GM21737 (cell line): Measurements from ENCODE around the gene CLSTN1.
"Not testable (repeated sequence)": the region's sequence is repeated elsewhere in the genome, so short reads cannot be mapped to it uniquely, and the experiment has no call there.

ENCODE experiments used
- ATAC-seq: cut with Tn5 transposase; IDR thresholded peaks from one replicate; pipeline ENCODE4 v1.9.1; 2021; ENCODE audit warnings: mild to moderate bottlenecking, moderate library complexity; ENCODE audit not compliant: unreplicated experiment

The CLSTN1 gene

GRCh38 chr1:9717193-9718005 is 106.4 kb downstream of the CLSTN1 start:
- ATAC-seq = peak; percentile 54

GRCh38 chr1:9716404-9717192 is 107.2 kb downstream of the CLSTN1 start:
- no peak for ATAC-seq

- no peak for ATAC-seq
Measured at GRCh38 chr1:9715536-9716226, 108.1 kb downstream of the CLSTN1 start.

GRCh38 chr1:9714257-9714718 is 109.5 kb downstream of the CLSTN1 start:
- no peak for ATAC-seq

GRCh38 chr1:9712767-9713166 is 111.0 kb downstream of the CLSTN1 start:
- not testable (repeated sequence) for ATAC-seq

GRCh38 chr1:9711466-9712020 is 112.2 kb downstream of the CLSTN1 start:
- ATAC-seq = no peak

- no peak for ATAC-seq
Measured at GRCh38 chr1:9710037-9710436, 113.7 kb downstream of the CLSTN1 start.

- no peak for ATAC-seq
Measured at GRCh38 chr1:9706178-9706577, 117.6 kb downstream of the CLSTN1 start.

- no peak for ATAC-seq
Measured at GRCh38 chr1:9705337-9706093, 118.2 kb downstream of the CLSTN1 start.

- no peak for ATAC-seq
Measured at GRCh38 chr1:9703681-9704080, 120.1 kb downstream of the CLSTN1 start.

- no peak for ATAC-seq
Measured at GRCh38 chr1:9703165-9703509, 120.6 kb downstream of the CLSTN1 start.

- ATAC-seq = no peak
Measured at GRCh38 chr1:9701665-9702064, 122.1 kb downstream of the CLSTN1 start.

GRCh38 chr1:9700340-9700739 is 123.4 kb downstream of the CLSTN1 start:
- ATAC-seq = no peak

- no peak for ATAC-seq
Measured at GRCh38 chr1:9699361-9699760, 124.4 kb downstream of the CLSTN1 start.

GRCh38 chr1:9696793-9697192 is 127.0 kb downstream of the CLSTN1 start:
- no peak for ATAC-seq

GRCh38 chr1:9691691-9692090 is 132.1 kb downstream of the CLSTN1 start:
- no peak for ATAC-seq

- ATAC-seq = no peak
Measured at GRCh38 chr1:9691108-9691445, 132.7 kb downstream of the CLSTN1 start.

- ATAC-seq = no peak
Measured at GRCh38 chr1:9690440-9691107, 133.2 kb downstream of the CLSTN1 start.

GRCh38 chr1:9689971-9690381 is 133.8 kb downstream of the CLSTN1 start:
- no peak for ATAC-seq
